Karpas-422 (cell line): ENCODE data around the gene SORCS1. TPM values are rescaled to one million over a fixed set of nuclear protein-coding genes. Genes with fewer than 3 reads are reported as not detected.

Experiments used
- DNase-seq: peaks from one replicate; pipeline ENCODE4 v3.0.0-alpha.2; 2015
- H2AFZ ChIP-seq: fragments of 200-600 bp; sonication (generic); 2 replicates; pipeline ENCODE4 v1.6.1; 2014; ENCODE audit warnings: antibody characterized with exemption, low read length, mixed read lengths
- H3K27ac ChIP-seq: fragments of 200-600 bp; sonication (generic); 2 replicates; pipeline ENCODE4 v1.5.1; 2014; ENCODE audit warnings: mild to moderate bottlenecking, low read length, moderate library complexity
- H3K27me3 ChIP-seq: fragments of 200-600 bp; sonication (generic); 2 replicates; pipeline ENCODE4 v1.6.1; 2014; ENCODE audit warnings: low read length, mixed read lengths
- H3K36me3 ChIP-seq: fragments of 200-600 bp; sonication (generic); 2 replicates; pipeline ENCODE4 v1.6.1; 2014; ENCODE audit warnings: low read length, mixed read lengths; ENCODE audit not compliant: insufficient read depth
- H3K4me1 ChIP-seq: fragments of 200-600 bp; sonication (generic); 2 replicates; pipeline ENCODE4 v1.6.1; 2014; ENCODE audit warnings: mild to moderate bottlenecking, low read length, mixed read lengths
- H3K4me2 ChIP-seq: fragments of 200-600 bp; sonication (generic); 2 replicates; pipeline ENCODE4 v1.6.1; 2014; ENCODE audit warnings: low read length, low read depth, mild to moderate bottlenecking; ENCODE audit not compliant: poor library complexity, severe bottlenecking
- H3K4me3 ChIP-seq: fragments of 200-600 bp; sonication (generic); 2 replicates; pipeline ENCODE4 v1.5.1; 2014; ENCODE audit warnings: mild to moderate bottlenecking, antibody characterized with exemption, low read length, mixed read lengths
- H3K79me2 ChIP-seq: fragments of 200-600 bp; sonication (generic); 2 replicates; pipeline ENCODE4 v1.6.1; 2014; ENCODE audit warnings: mild to moderate bottlenecking, low read length, mixed read lengths
- H3K9ac ChIP-seq: fragments of 200-600 bp; sonication (generic); 2 replicates; pipeline ENCODE4 v1.6.0; 2014; ENCODE audit warnings: low read length
- H3K9me2 ChIP-seq: fragments of 200-600 bp; sonication (generic), shearing (Covaris generic); replicated peaks from 2 replicates; pipeline ENCODE4 v1.6.0; 2014; ENCODE audit warnings: mild to moderate bottlenecking, low read length, moderate library complexity; ENCODE audit not compliant: insufficient read depth
- H3K9me3 ChIP-seq: fragments of 300-700, 200-600 bp; sonication (generic); 2 replicates; pipeline ENCODE4 v1.6.1; 2014; ENCODE audit warnings: low read length, mixed read lengths
- H4K20me1 ChIP-seq: fragments of 200-600 bp; sonication (generic); 2 replicates; pipeline ENCODE4 v1.6.1; 2014; ENCODE audit warnings: mild to moderate bottlenecking, antibody characterized with exemption, low read length, low read depth; ENCODE audit not compliant: insufficient read depth
- total RNA-seq: library from RNA; depleted of rRNA; stranded (reverse); fragments of >200 nt; shearing (Covaris generic); gene quantifications from 2 replicates; pipeline ENCODE4 v1.2.3, GENCODE V29; 2014; ENCODE audit warnings: low replicate concordance

The SORCS1 gene
- total RNA-seq, 1 experiment from 2014 or later, result not detected

DNA sequence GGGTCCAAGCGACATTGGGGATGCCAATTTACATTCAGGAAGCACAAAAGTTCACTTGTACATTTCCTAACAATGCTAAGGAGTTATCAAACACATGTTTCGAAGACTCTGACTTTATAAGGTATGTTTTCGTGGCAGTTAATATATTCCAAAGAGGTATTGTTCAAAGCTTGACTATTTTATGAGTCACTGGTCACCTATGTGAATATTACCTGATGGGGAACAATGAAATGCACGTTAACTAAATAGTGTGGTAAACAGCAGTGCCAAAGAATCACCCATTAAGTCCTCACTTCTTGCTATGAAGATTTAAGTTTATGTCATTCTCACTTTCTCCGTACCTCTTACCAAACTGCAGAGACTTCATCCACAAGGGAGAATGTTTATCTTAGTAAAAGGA, 550.2 kb downstream of the SORCS1 start:
- no peaks in the 10 kb centered on the region for H3K4me1 ChIP-seq
- H3K27ac ChIP-seq, result no peak overlapping the region
- no peak overlapping the region for H3K9ac ChIP-seq
- H3K79me2 ChIP-seq, result no peaks in the 10 kb centered on the region
- no peak overlapping the region for H3K4me2 ChIP-seq
- H3K27me3 ChIP-seq, result no peaks in the 10 kb centered on the region
- no peak for DNase-seq
- H3K9me2 ChIP-seq, result no peaks in the 10 kb centered on the region
- no peaks in the 10 kb centered on the region for H3K36me3 ChIP-seq
- H3K4me3 ChIP-seq, result no peak overlapping the region
- H4K20me1 ChIP-seq, result no peaks in the 10 kb centered on the region
- H2AFZ ChIP-seq, result no peak overlapping the region
- peaks cover 8% of the 10 kb centered on the region; the same call in 1 of the 2 replicates for H3K9me3 ChIP-seq

DNA sequence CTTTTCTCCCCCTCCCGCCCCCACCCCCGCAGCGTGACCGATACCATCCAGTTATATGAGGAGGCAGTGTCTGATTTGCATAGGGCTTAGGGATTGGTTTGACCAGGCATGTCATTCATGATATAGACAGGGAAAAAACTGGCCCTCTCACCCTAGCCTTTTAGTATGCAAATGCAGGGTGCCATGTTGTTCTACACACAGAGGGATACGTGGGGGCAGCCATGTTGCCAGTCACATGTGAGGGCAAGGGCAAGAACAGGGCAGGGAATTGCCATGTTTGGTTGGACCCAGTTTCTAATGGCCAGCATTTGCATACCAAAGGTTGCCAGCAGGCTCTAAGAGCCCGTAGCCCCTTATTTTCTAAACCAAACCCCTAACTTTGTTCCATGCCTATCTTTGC, 552.1 kb downstream of the SORCS1 start:
- no peak overlapping the region for H3K4me3 ChIP-seq
- no peaks in the 10 kb centered on the region for H3K9me2 ChIP-seq
- no peaks in the 10 kb centered on the region for H3K4me1 ChIP-seq
- DNase-seq, result no peak
- H4K20me1 ChIP-seq, result no peaks in the 10 kb centered on the region
- no peak overlapping the region for H3K27ac ChIP-seq
- no peaks in the 10 kb centered on the region for H3K27me3 ChIP-seq
- no peak overlapping the region for H3K4me2 ChIP-seq
- no peaks in the 10 kb centered on the region for H3K36me3 ChIP-seq
- H2AFZ ChIP-seq, result no peak overlapping the region
- H3K9me3 ChIP-seq, result peaks cover 7% of the 10 kb centered on the region
- H3K9ac ChIP-seq, result no peak overlapping the region
- no peaks in the 10 kb centered on the region for H3K79me2 ChIP-seq

DNA sequence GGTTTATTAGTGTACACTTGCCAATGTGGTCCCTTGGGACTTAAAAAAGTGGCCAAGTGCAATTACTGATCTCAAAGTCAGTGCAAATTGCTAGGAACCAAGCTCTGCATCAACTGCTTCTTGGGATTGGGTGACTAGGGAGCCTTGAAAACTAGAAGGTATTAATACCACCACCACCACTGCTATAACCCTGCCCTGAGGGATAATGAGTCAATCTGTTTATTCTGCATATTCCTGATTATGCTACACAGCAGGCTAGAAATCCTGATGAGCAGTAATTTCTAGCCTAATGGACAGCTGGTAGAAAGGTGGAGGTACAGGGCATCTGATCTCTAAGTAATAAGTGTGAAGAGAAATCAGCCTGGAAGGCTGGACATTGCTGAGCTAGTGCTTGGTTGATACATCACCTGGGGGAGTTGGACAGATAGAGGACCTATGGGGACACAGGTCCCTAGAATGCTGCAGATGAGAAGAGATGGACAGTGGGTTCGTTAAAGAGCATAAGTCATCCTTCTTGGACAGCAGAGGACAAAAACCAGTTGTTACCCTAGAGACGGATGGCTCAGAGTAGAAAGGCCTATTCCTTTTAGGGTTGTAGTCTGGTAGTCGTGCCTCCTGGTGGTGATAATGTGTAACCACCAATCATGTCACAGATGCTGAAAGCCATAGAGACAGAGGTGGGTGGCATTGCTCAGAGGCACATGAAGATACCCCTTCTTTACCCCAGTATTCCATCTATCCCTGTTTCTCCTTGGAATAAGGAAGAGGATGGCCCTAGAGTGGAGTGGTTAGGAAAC, 554.8 kb downstream of the SORCS1 start:
- Histone ChIP-seq H3K36me3 (no peaks in the 10 kb centered on the region), H3K27me3 (no peaks in the 10 kb centered on the region), H3K27ac (no peak overlapping the region), H3K4me1 (no peaks in the 10 kb centered on the region), H3K9ac (no peak overlapping the region), H3K9me3 (peaks cover 14% of the 10 kb centered on the region), H3K9me2 (no peaks in the 10 kb centered on the region), H3K4me3 (no peak overlapping the region), H3K4me2 (no peak overlapping the region), H3K79me2 (no peaks in the 10 kb centered on the region), H4K20me1 (no peaks in the 10 kb centered on the region), H2AFZ (no peak overlapping the region)
- peak; percentile 41 for DNase-seq

DNA sequence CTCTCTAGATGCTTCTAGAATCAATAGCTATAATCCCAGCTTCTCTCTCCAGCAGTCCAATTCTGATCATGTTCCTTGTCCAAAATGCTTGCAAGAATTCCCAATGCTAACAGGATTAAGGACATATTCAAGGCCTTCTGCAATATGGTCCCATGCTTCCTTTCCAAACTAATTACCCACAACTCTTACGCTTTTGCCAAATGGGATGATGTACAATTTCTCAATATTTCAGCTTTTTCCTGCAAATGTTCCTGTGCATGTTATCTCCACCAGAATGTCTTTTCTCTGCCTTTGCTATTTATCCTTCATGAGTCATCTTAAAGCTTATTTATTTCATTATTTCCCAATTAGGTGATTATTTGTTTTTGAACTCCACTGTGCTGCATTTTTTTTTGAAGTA, 556.4 kb downstream of the SORCS1 start:
- H3K4me1 ChIP-seq, result no peaks in the 10 kb centered on the region
- H3K4me3 ChIP-seq, result no peak overlapping the region
- DNase-seq, result no peak
- H3K27me3 ChIP-seq, result no peaks in the 10 kb centered on the region
- H3K36me3 ChIP-seq, result no peaks in the 10 kb centered on the region
- no peak overlapping the region for H3K27ac ChIP-seq
- H3K9me3 ChIP-seq, result peaks cover 26% of the 10 kb centered on the region
- H4K20me1 ChIP-seq, result no peaks in the 10 kb centered on the region
- no peaks in the 10 kb centered on the region for H3K79me2 ChIP-seq
- H3K9ac ChIP-seq, result no peak overlapping the region
- H2AFZ ChIP-seq, result no peak overlapping the region
- H3K4me2 ChIP-seq, result no peak overlapping the region
- H3K9me2 ChIP-seq, result no peaks in the 10 kb centered on the region

DNA sequence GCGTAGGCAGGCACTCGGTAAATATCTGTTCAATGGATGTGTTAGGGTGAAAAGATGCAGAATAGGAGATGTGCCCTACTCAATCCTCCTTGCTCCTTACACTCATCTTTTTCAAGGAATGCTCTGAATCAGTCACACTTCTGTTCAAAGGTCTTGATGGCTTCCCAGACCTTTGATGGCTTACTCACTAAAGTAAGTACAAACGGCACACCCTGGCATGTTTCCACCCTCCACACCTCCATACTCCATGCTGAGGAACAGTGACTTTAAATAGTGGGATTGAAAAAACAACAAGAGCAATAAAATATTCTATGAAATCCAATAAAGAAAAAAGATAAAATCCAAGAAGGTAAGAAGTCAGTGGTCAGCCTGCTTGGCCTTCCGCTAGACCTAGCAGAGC, 569.2 kb downstream of the SORCS1 start:
- no peak overlapping the region for H3K27ac ChIP-seq
- H3K27me3 ChIP-seq, result no peaks in the 10 kb centered on the region
- H4K20me1 ChIP-seq, result no peaks in the 10 kb centered on the region
- DNase-seq, result no peak
- no peak overlapping the region for H2AFZ ChIP-seq
- no peak overlapping the region for H3K9ac ChIP-seq
- no peak overlapping the region for H3K4me2 ChIP-seq
- no peaks in the 10 kb centered on the region for H3K36me3 ChIP-seq
- H3K79me2 ChIP-seq, result no peaks in the 10 kb centered on the region
- no peaks in the 10 kb centered on the region for H3K9me2 ChIP-seq
- H3K4me3 ChIP-seq, result no peak overlapping the region
- H3K4me1 ChIP-seq, result no peaks in the 10 kb centered on the region
- H3K9me3 ChIP-seq, result peaks cover 5% of the 10 kb centered on the region

DNA sequence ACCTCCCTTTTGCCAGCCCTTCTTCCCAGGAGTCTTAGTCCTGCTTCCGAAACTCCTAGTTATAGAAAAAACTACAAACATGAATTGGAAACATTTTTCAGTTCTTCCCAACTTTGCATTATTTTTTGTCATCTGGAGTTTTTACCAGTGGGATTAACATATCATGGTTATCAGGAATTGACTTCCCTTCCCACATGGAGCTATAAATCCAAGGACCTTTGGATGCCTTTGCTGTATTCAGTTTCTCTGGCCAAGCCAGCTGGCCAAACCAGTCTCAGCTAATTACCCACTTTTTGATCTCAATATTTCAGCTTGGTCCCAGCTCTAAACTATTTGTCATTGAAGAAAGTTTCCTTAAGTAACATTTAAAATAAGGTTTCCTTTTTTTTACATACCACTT, 570.6 kb downstream of the SORCS1 start:
- Histone ChIP-seq H3K9me2 (no peaks in the 10 kb centered on the region), H3K27ac (no peak overlapping the region), H3K4me3 (no peak overlapping the region), H3K79me2 (no peaks in the 10 kb centered on the region), H3K36me3 (no peaks in the 10 kb centered on the region), H2AFZ (no peak overlapping the region), H4K20me1 (no peaks in the 10 kb centered on the region), H3K27me3 (no peaks in the 10 kb centered on the region), H3K4me1 (no peaks in the 10 kb centered on the region), H3K9ac (no peak overlapping the region), H3K4me2 (no peak overlapping the region), H3K9me3 (peaks cover 15% of the 10 kb centered on the region)
- DNase-seq, result no peak

DNA sequence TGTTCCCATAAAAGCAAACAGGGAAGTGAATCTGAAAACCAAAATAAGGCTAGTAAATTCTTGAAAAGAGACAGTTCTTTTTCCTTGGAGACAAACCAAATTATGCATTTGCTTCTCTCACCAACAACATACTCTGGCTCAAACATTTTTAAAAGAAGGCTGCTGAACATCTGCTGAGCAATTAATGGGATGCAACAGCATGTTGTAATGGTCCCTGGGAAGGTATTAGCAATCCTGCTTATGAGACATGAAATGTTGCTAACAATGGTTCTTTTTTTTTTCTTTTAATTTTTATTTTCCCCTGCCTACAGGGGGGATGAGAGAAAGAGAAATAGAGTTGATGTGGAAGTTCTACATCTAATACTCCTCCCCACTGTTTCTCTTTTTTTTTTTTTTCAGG, 572.1 kb downstream of the SORCS1 start:
- Histone ChIP-seq H3K9ac (no peak overlapping the region), H3K36me3 (no peaks in the 10 kb centered on the region), H2AFZ (no peak overlapping the region), H3K4me2 (no peak overlapping the region), H3K27me3 (no peaks in the 10 kb centered on the region), H3K79me2 (no peaks in the 10 kb centered on the region), H3K9me3 (peaks cover 15% of the 10 kb centered on the region), H4K20me1 (no peaks in the 10 kb centered on the region), H3K9me2 (no peaks in the 10 kb centered on the region), H3K4me3 (no peak overlapping the region), H3K4me1 (no peaks in the 10 kb centered on the region), H3K27ac (no peak overlapping the region)
- no peak for DNase-seq

DNA sequence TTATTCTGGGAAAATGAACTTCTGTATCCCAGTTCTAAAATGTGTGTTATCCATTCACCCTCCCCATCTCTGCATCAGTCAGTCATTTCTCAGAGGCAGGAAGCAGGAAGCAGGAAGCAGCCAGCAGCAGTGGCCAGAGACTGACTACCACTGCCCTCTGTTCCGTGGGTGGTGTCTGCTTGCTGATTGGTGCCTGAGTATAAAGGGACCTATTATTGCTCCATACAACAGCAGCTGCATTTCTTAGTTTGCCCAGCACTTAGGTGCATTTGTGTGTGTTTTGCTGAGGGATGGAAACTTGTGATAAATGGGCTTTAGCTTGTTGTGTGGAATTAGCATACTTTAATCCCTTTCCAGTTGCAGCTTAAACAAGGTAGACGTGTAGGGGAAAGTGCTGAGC, 582.2 kb downstream of the SORCS1 start:
- Histone ChIP-seq H3K4me1 (no peaks in the 10 kb centered on the region), H3K9me3 (peaks cover 4% of the 10 kb centered on the region), H3K79me2 (no peaks in the 10 kb centered on the region), H3K27me3 (no peaks in the 10 kb centered on the region), H4K20me1 (no peaks in the 10 kb centered on the region), H3K36me3 (no peaks in the 10 kb centered on the region), H3K9ac (no peak overlapping the region), H3K9me2 (no peaks in the 10 kb centered on the region), H3K4me3 (no peak overlapping the region), H2AFZ (no peak overlapping the region), H3K4me2 (no peak overlapping the region), H3K27ac (no peak overlapping the region)
- no peak for DNase-seq
